ENCODE measurements around the gene CLCN4.

Gene CLCN4

DNA sequence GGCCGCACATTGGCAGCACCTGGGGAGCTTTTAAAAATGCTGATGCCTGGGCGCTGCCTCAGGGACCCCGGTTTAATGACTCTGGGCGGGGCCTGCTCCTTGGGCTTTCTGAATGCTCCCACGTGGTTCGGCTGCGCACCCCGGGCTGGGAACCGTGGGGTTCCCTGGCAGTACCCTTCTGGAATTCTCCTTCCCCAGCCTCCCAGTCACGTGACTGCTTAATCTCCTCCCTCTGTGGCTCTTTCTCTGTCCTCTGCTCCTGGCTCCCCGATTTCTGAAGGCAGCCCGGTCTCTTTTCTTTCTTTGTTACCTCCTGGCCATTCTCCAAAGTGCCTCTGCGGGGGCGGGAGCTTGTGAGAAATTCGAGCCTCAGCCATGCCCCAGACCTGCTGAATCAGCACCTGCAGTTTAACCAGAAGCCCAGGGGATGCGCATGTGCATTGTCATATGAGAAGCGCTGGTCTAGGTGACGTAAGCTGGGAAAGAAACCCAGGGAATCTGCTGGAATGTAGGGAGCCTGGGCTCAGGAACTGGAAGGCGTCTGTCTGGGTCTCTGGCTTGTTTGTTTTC is 16.6 kb downstream of the CLCN4 start:
- DNase-seq (ENCODE audit: insufficient read length, low spot score) (no peak), FAIRE-seq (no peak)
- TF ChIP-seq, protein P1, sequence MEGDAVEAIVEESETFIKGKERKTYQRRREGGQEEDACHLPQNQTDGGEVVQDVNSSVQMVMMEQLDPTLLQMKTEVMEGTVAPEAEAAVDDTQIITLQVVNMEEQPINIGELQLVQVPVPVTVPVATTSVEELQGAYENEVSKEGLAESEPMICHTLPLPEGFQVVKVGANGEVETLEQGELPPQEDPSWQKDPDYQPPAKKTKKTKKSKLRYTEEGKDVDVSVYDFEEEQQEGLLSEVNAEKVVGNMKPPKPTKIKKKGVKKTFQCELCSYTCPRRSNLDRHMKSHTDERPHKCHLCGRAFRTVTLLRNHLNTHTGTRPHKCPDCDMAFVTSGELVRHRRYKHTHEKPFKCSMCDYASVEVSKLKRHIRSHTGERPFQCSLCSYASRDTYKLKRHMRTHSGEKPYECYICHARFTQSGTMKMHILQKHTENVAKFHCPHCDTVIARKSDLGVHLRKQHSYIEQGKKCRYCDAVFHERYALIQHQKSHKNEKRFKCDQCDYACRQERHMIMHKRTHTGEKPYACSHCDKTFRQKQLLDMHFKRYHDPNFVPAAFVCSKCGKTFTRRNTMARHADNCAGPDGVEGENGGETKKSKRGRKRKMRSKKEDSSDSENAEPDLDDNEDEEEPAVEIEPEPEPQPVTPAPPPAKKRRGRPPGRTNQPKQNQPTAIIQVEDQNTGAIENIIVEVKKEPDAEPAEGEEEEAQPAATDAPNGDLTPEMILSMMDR (IDR thresholded peaks at IDR 0.05; ENCODE audit: insufficient read depth, missing control alignments) = no peak

DNA sequence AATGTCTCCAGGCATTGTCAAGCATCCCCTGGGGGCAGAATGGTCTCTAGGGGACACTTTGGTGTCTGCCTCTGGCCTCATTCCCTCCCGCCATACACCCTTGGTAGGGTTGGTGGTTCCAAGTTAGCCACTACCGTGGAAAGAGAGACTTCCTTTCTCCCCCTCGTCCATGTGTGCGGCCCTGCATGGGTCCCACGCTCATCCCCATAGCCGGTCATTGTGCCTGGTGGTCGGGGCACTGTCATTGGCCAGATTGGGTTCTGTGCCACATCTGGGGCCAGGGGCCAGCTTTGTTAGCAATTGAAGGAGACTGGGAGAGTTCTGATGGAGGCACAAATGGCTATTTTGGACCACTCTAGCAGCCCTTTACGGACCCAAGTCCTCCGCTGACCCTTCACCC is 17.3 kb downstream of the CLCN4 start:
- no peak for FAIRE-seq

DNA sequence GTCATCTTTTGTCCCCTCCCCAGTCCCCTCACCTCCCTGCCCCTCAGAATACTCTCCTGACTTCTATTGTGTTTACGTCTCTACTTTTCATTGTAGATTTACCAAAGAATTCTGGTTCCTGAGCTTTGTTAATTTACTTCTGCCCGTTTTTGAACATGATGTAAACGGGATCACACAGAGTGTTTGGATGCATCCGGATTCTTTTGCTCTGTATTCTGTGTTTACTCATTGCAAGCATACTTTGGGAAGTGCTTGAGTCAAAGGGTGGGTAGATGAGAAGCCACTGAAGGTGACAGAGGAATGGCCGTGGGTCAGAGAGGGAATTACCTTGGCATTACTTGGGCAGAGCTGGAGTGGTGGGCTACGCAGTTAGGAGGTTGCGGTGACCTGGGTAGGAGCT is 18.0 kb downstream of the CLCN4 start:
- no peak for FAIRE-seq
- TF ChIP-seq, protein P1 (IDR thresholded peaks at IDR 0.05; ENCODE audit: insufficient read depth, missing control alignments) = no peak
- no peak for DNase-seq (ENCODE audit: insufficient read length, low spot score)

More for the DNA sequence above, 17.3 kb downstream of the CLCN4 start:
- DNase-seq (ENCODE audit: insufficient read length, low spot score) = no peak
- TF ChIP-seq, protein P1 (IDR thresholded peaks at IDR 0.05; ENCODE audit: insufficient read depth, missing control alignments) = no peak

DNA sequence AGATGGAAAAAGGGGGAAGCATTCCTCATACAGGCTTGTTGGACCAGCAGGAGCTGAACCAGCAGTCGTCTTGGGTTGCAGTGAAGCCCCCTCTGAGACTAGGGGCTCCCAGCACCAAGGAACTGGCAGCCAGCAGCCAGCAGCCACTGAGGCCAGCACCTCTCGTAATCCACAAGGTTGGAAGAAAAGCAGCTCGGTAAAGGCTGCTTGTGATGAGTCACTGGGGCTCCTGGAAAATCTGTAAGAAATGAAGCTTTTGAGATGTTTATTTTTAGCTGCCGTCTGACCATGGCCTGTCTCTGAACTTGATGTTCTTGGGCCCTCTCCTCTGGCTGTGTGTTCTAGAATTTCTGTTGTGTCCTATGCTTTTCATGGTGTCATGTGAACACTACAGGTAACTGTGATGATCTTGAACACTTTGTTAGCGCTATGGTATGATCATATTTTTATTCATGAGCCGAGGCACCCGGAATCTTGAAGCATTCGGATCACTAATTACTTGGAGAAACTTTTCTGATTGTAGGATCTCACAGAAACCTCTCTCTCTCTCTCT is 18.6 kb downstream of the CLCN4 start:
- DNase-seq (ENCODE audit: insufficient read length, low spot score) = no peak
- TF ChIP-seq, protein P1 (IDR thresholded peaks at IDR 0.05; ENCODE audit: insufficient read depth, missing control alignments) = no peak
- FAIRE-seq = no peak

DNA sequence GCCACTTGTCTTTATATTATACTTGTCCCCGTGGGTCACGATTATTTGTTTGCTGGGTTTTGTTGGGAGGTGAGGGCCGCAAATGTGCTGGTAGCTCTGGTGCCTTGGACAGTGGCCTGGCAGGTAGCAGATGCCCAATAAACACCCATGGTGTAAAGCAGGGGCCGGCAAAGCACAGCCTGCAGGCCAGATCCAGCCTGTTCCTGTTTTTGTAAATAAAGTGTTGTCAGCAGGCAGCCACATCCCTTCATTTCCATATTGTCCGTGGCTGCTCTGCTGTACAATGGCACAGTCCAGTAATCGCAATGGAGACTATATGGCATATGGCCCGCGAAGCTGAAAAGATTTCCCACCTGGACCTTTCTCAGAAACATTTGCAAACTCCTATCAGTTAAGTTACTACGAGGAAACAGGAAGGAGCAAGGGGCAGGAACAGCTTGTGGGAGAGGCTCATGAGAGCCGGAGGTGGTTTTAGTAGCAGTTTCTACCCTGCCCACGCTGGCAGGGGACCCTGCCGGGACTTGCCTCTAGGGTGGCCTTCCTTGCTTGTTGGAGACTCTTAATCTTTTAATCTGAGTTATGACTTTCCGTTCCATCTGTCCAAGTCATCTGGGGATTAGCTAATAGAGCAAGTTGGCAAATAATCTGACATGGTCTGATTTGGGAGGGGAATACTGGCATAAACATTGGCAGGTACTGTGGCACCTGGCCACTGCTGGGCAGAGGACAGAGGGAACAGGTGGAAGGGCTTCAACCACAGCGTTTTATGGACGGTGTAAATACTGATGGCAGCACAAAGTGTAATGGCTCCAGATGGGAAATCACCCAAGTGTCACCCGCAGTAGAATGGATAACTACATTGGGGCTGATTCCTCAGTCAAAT is 19.6 kb downstream of the CLCN4 start:
- FAIRE-seq (peak; percentile 97), DNase-seq (ENCODE audit: insufficient read length, low spot score) (peak; percentile 38)
- TF ChIP-seq, protein P1 (IDR thresholded peaks at IDR 0.05; ENCODE audit: insufficient read depth, missing control alignments) = no peak

DNA sequence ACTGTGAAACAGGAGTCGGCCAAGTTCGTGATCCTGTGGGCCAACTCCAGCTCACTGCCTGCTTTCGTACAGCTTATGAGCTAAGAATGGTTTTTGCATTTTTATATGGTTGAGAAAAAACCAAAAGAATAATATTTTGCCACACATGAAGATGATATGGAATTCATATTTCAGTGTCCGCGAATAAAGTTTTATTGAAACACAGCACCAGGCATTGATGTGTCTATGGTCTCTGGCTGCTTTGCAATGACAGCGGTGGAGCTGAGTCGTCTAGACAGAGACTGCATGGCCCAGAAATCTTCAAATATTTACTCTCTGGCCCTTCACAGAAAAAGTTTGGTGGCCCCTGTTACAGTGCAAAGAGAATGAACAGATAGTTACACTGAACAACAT is 20.2 kb downstream of the CLCN4 start:
- FAIRE-seq = no peak
- no peak for DNase-seq (ENCODE audit: insufficient read length, low spot score)
- TF ChIP-seq, protein P1 (IDR thresholded peaks at IDR 0.05; ENCODE audit: insufficient read depth, missing control alignments) = no peak

DNA sequence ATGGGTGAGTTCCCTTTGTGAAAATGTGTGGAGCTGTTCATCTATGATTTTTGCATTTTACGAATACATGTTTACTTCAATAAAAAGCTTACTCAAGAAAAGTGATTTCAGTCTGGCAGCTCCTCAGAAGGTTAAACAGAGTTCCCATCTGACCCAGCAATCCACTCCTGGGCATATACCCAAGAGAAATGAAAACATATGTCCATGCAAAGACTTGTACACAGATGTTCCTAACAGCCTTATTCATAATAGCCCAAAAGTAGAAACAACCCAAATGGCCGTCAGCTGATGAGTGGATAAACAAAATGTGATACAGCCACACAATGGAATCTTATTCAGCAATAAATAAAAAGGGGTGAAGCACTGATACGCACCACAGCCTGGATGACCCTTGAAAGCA is 20.8 kb downstream of the CLCN4 start:
- TF ChIP-seq, protein P1 (IDR thresholded peaks at IDR 0.05; ENCODE audit: insufficient read depth, missing control alignments) = no peak
- DNase-seq (ENCODE audit: insufficient read length, low spot score) (no peak), FAIRE-seq (no peak)

Data from D721Med (cell line).